ENCODE results near the gene CPNE8. TPM values are rescaled to one million over a fixed set of nuclear protein-coding genes. Genes with fewer than 3 reads are reported as not detected.

The CPNE8 gene
- total RNA-seq, 1 experiment from 2014 or later, result 7.2 TPM

GRCh38 chr12:38708466-38708865, 196.9 kb downstream of the CPNE8 start:
- Histone ChIP-seq H4K20me1 (ENCODE audit: low read length) (no peaks in the 10 kb centered on the region), H3K79me2 (ENCODE audit: low read length) (no peaks in the 10 kb centered on the region), H3F3A (ENCODE audit: low read length, unreplicated experiment) (no peaks in the 10 kb centered on the region), H3K4me1 (ENCODE audit: insufficient read depth, low read length) (no peaks in the 10 kb centered on the region), H3K9me2 (replicated peaks; ENCODE audit: low read length) (no peaks in the 10 kb centered on the region), H3K9me3 (ENCODE audit: low read length) (no peaks in the 10 kb centered on the region), H3K9ac (ENCODE audit: low read length) (no peak overlapping the region), H3K27ac (ENCODE audit: low read length) (no peak overlapping the region), H3K27me3 (ENCODE audit: low read length) (no peaks in the 10 kb centered on the region), H3K4me2 (ENCODE audit: low read length) (no peak overlapping the region), H3K4me3 (ENCODE audit: low read length) (no peak overlapping the region), H2AFZ (ENCODE audit: low read length) (no peak overlapping the region), H3K36me3 (ENCODE audit: low read depth, low read length) (no peaks in the 10 kb centered on the region)
- ChIA-PET POLR2A (ENCODE audit: unreplicated experiment) (no interaction called here), CTCF (no interaction called here)
- intact Hi-C loops (cut with micrococcal nuclease), result no loop called here
- TF ChIP-seq EZH2phosphoT487 (IDR thresholded peaks at IDR 0.05; ENCODE audit: borderline replicate concordance, low read length) (no peak), EZH2 (IDR thresholded peaks at IDR 0.05; ENCODE audit: low read length, unreplicated experiment) (no peak), CTCF (conservative IDR thresholded peaks at IDR 0.05; ENCODE audit: low read depth, low read length) (no peak)
- BruUV-seq (replicated peaks), result no TSS peak
- DNase-seq, result no peak
- no peak for ATAC-seq

GRCh38 chr12:38707648-38708047, 197.7 kb downstream of the CPNE8 start:
- H2AFZ ChIP-seq (ENCODE audit: low read length), result no peak overlapping the region
- no peaks in the 10 kb centered on the region for H3K9me2 ChIP-seq (replicated peaks; ENCODE audit: low read length)
- no peaks in the 10 kb centered on the region for H3K27me3 ChIP-seq (ENCODE audit: low read length)
- H3K4me1 ChIP-seq (ENCODE audit: insufficient read depth, low read length), result no peaks in the 10 kb centered on the region
- POLR2A ChIA-PET (ENCODE audit: unreplicated experiment), result no interaction called here
- TF ChIP-seq CTCF (conservative IDR thresholded peaks at IDR 0.05; ENCODE audit: low read depth, low read length) (no peak), EZH2 (IDR thresholded peaks at IDR 0.05; ENCODE audit: low read length, unreplicated experiment) (no peak), EZH2phosphoT487 (IDR thresholded peaks at IDR 0.05; ENCODE audit: borderline replicate concordance, low read length) (no peak)
- no peaks in the 10 kb centered on the region for H3K9me3 ChIP-seq (ENCODE audit: low read length)
- intact Hi-C loops (cut with micrococcal nuclease), result no loop called here
- H3K36me3 ChIP-seq (ENCODE audit: low read depth, low read length), result no peaks in the 10 kb centered on the region
- no peaks in the 10 kb centered on the region for H3K79me2 ChIP-seq (ENCODE audit: low read length)
- DNase-seq, result no peak
- no peak overlapping the region for H3K9ac ChIP-seq (ENCODE audit: low read length)
- no peak overlapping the region for H3K27ac ChIP-seq (ENCODE audit: low read length)
- H4K20me1 ChIP-seq (ENCODE audit: low read length), result no peaks in the 10 kb centered on the region
- no peak overlapping the region for H3K4me3 ChIP-seq (ENCODE audit: low read length)
- BruUV-seq (replicated peaks), result no TSS peak
- no peak for ATAC-seq
- H3F3A ChIP-seq (ENCODE audit: low read length, unreplicated experiment), result no peaks in the 10 kb centered on the region
- CTCF ChIA-PET, result no interaction called here
- H3K4me2 ChIP-seq (ENCODE audit: low read length), result no peak overlapping the region

GRCh38 chr12:38697289-38697688, 208.1 kb downstream of the CPNE8 start:
- Histone ChIP-seq H3K27ac (ENCODE audit: low read length) (no peak overlapping the region), H3F3A (ENCODE audit: low read length, unreplicated experiment) (no peaks in the 10 kb centered on the region), H3K36me3 (ENCODE audit: low read depth, low read length) (no peaks in the 10 kb centered on the region), H3K4me2 (ENCODE audit: low read length) (no peak overlapping the region), H3K9me2 (replicated peaks; ENCODE audit: low read length) (no peaks in the 10 kb centered on the region), H3K79me2 (ENCODE audit: low read length) (no peaks in the 10 kb centered on the region), H3K9me3 (ENCODE audit: low read length) (no peaks in the 10 kb centered on the region), H3K27me3 (ENCODE audit: low read length) (no peaks in the 10 kb centered on the region), H3K4me1 (ENCODE audit: insufficient read depth, low read length) (no peaks in the 10 kb centered on the region), H4K20me1 (ENCODE audit: low read length) (no peaks in the 10 kb centered on the region), H2AFZ (ENCODE audit: low read length) (no peak overlapping the region), H3K9ac (ENCODE audit: low read length) (no peak overlapping the region), H3K4me3 (ENCODE audit: low read length) (no peak overlapping the region)
- DNase-seq (no peak), ATAC-seq (no peak)
- POLR2A ChIA-PET (ENCODE audit: unreplicated experiment), result no interaction called here
- TF ChIP-seq EZH2 (IDR thresholded peaks at IDR 0.05; ENCODE audit: low read length, unreplicated experiment) (no peak), CTCF (conservative IDR thresholded peaks at IDR 0.05; ENCODE audit: low read depth, low read length) (no peak), EZH2phosphoT487 (IDR thresholded peaks at IDR 0.05; ENCODE audit: borderline replicate concordance, low read length) (no peak)
- no TSS peak for BruUV-seq (replicated peaks)
- intact Hi-C loops (cut with micrococcal nuclease), result no loop called here
- CTCF ChIA-PET, result no interaction called here

All from PC-3 (cell line).